GM21390 (cell line): ENCODE measurements around the gene GH1.
"Not testable (repeated sequence)": the region's sequence is repeated elsewhere in the genome, so short reads cannot be mapped to it uniquely, and the experiment has no call there.

ENCODE experiments used
- ATAC-seq: cut with Tn5 transposase; IDR thresholded peaks from one replicate; pipeline ENCODE4 v1.9.1; 2021; ENCODE audit not compliant: unreplicated experiment

GH1 gene

GRCh38 chr17:63869491-63870291 lies 48.9 kb downstream of the GH1 start:
- ATAC-seq, result not testable (repeated sequence)
